Upper lobe of left lung (tissue), 6 donors: ENCODE data around the gene MTARC2. TPM values are rescaled to one million over a fixed set of nuclear protein-coding genes. Genes with fewer than 3 reads are reported as not detected.

ENCODE experiments used
- total RNA-seq, 6 donors: library from RNA; depleted of rRNA in 4 of 6; stranded (reverse); fragments of >200 nt in 4 of 6; gene quantifications; one replicate each; pipeline versions ENCODE4 v1.1.0 to v1.2.1, GENCODE V29; 2016 to 2021
- donor health status: DM: no; HTN: no; CAD: no; lungs with moderate emphysema.
- donor health status: DM: no; HTN: yes; CAD: no; lungs with severe emphysema.

Gene MTARC2
- total RNA-seq, 6 donors from 2014 or later = 44.2 to 125 (median 62.0) TPM

Other genes with a start within 250 kb of the MTARC2 start
- 1 to 10 TPM; 1.0 to 3.6 (median 1.8) TPM for gene MARK1, start 220.2 kb upstream of the MTARC2 start, total RNA-seq
- gene C1orf115, start 58.0 kb upstream of the MTARC2 start, total RNA-seq = 10 to 100 TPM; 12.6 to 33.0 (median 30.0) TPM
- gene MTARC1, start 38.6 kb downstream of the MTARC2 start, total RNA-seq = 10 to 100 TPM in 5 of 6 donors, 1 to 10 TPM in 1; 10.0 to 41.7 (median 22.3) TPM
- 10 to 100 TPM; 10.9 to 27.4 (median 20.5) TPM for gene HLX, start 131.1 kb downstream of the MTARC2 start, total RNA-seq